Fibroblast of lung (primary cell): ENCODE data around the gene EIF5A2. TPM values are rescaled to one million over a fixed set of nuclear protein-coding genes. Genes with fewer than 3 reads are reported as not detected.
"Not testable (repeated sequence)": the region's sequence is repeated elsewhere in the genome, so short reads cannot be mapped to it uniquely, and the experiment has no call there.

Source experiments
- DNase-seq, 2 donors: peaks; one replicate each; pipeline versions ENCODE4 v3.0.0 to v3.0.0-alpha.2; 2010; ENCODE audit warnings: low read depth in 2 of 2
- H2AFZ ChIP-seq: 2 replicates; pipeline ENCODE4 v1.5.1; 2012; ENCODE audit warnings: low read length, control low read depth, inconsistent platforms
- H3K27ac ChIP-seq: 2 replicates; pipeline ENCODE4 v1.5.1; 2011; ENCODE audit warnings: low read length, control low read depth; ENCODE audit not compliant: insufficient read depth
- H3K27me3 ChIP-seq: 2 replicates; pipeline ENCODE4 v1.5.1; 2011; ENCODE audit warnings: mild to moderate bottlenecking, low read length; ENCODE audit not compliant: control insufficient read depth, insufficient read depth
- H3K36me3 ChIP-seq: 2 replicates; pipeline ENCODE4 v1.5.1; 2011; ENCODE audit warnings: low read length; ENCODE audit not compliant: control insufficient read depth, insufficient read depth
- H3K4me1 ChIP-seq: 2 replicates; pipeline ENCODE4 v1.5.1; 2011; ENCODE audit warnings: low read length; ENCODE audit not compliant: control insufficient read depth, insufficient read depth; ENCODE audit errors: extremely low read depth
- H3K4me2 ChIP-seq: 2 replicates; pipeline ENCODE4 v1.5.1; 2011; ENCODE audit warnings: low read length, control low read depth; ENCODE audit not compliant: insufficient read depth; ENCODE audit errors: extremely low read depth
- H3K4me3 ChIP-seq, 4 experiments: fragments of 200-600 bp in 1 of 4; sonication (generic) in 1 of 4; replicated peaks in 1 of 4; 2 replicates each; pipeline ENCODE4 v1.5.1; 2011 to 2016; ENCODE audit warnings: low read length in 4 of 4, low read depth in 3 of 4, mild to moderate bottlenecking in 3 of 4, control low read depth in 2 of 4, inconsistent platforms in 1 of 4, mixed read lengths in 1 of 4; ENCODE audit not compliant: insufficient read depth in 1 of 4; ENCODE audit errors: control extremely low read depth in 1 of 4
- H3K79me2 ChIP-seq: 2 replicates; pipeline ENCODE4 v1.5.1; 2012; ENCODE audit warnings: mild to moderate bottlenecking, low read length, inconsistent platforms; ENCODE audit not compliant: control insufficient read depth, insufficient read depth
- H3K9ac ChIP-seq: 2 replicates; pipeline ENCODE4 v1.5.1; 2011; ENCODE audit warnings: mild to moderate bottlenecking, low read length, control low read depth; ENCODE audit not compliant: insufficient read depth
- H3K9me3 ChIP-seq: 2 replicates; pipeline ENCODE4 v1.5.1; 2012; ENCODE audit warnings: low read depth, low read length; ENCODE audit not compliant: control insufficient read depth, insufficient read depth
- H4K20me1 ChIP-seq: 2 replicates; pipeline ENCODE4 v1.5.1; 2011; ENCODE audit warnings: low read length; ENCODE audit not compliant: control insufficient read depth, insufficient read depth; ENCODE audit errors: extremely low read depth
- EZH2 ChIP-seq: IDR thresholded peaks from 2 replicates; pipeline ENCODE4 v1.5.1; 2012; ENCODE audit warnings: low read length, control low read depth, mild to moderate bottlenecking; ENCODE audit errors: missing control alignments
- polyA plus RNA-seq, 2 donors: library from polyadenylated mRNA; depleted of rRNA in 1 of 2; stranded (reverse) in 1 of 2; unstranded in 1 of 2; fragments of >200 nt; gene quantifications; 2 replicates each; pipeline ENCODE4 v1.2.1, GENCODE V29; 2011 to 2012; ENCODE audit warnings: missing spikeins in 1 of 2
- total RNA-seq: library from RNA; depleted of rRNA; stranded (reverse); fragments of >200 nt; gene quantifications from 2 replicates; pipeline ENCODE4 v1.2.1, GENCODE V29; 2014
- TF ChIP-seq, protein P1 (sequence below), 2 donors: IDR thresholded peaks in 1 of 2; conservative IDR thresholded peaks in 1 of 2; 1 replicate in 1 of 2; 2 replicates in 1 of 2; pipeline ENCODE4 v1.5.1; 2011 to 2012; ENCODE audit warnings: low read length in 2 of 2, control low read depth in 1 of 2, inconsistent platforms in 1 of 2, low read depth in 1 of 2, mild to moderate bottlenecking in 1 of 2

The EIF5A2 gene
- total and polyA plus RNA-seq, 2 donors (not counting 1 experiment from before 2014, with no cell fraction given): 14.7 to 27.9 TPM

DNA sequence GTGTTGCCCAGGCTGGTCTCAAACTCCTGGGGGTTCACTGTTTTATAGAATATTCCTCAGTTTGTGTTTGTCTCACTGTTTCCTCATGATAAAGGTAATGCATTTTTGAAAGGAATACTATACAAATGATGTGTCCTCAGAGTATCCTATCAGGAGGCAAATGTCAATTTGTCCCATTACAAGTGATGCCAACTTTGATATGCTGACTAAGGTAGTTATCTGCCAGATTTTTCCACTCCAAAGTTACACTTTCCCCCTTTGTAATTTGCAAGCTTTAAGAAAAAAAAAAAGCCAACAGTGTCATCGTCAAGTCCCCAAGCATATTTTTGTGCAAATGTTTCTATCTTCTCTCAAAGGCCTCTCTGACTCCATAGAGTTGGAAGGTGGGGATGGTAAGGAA, 9.0 kb downstream of the EIF5A2 start:
- Histone ChIP-seq H3K36me3 (peaks cover 1% of the 10 kb centered on the region), H4K20me1 (no peaks in the 10 kb centered on the region), H3K79me2 (peaks cover 1% of the 10 kb centered on the region), H3K27ac (no peak overlapping the region), H3K4me3 (no peak overlapping the region), H3K27me3 (no peaks in the 10 kb centered on the region), H3K9ac (no peak overlapping the region), H3K4me2 (no peak overlapping the region), H2AFZ (no peak overlapping the region), H3K4me1 (no peaks in the 10 kb centered on the region), H3K9me3 (no peaks in the 10 kb centered on the region)
- no peak for TF ChIP-seq EZH2
- TF ChIP-seq, protein P1, sequence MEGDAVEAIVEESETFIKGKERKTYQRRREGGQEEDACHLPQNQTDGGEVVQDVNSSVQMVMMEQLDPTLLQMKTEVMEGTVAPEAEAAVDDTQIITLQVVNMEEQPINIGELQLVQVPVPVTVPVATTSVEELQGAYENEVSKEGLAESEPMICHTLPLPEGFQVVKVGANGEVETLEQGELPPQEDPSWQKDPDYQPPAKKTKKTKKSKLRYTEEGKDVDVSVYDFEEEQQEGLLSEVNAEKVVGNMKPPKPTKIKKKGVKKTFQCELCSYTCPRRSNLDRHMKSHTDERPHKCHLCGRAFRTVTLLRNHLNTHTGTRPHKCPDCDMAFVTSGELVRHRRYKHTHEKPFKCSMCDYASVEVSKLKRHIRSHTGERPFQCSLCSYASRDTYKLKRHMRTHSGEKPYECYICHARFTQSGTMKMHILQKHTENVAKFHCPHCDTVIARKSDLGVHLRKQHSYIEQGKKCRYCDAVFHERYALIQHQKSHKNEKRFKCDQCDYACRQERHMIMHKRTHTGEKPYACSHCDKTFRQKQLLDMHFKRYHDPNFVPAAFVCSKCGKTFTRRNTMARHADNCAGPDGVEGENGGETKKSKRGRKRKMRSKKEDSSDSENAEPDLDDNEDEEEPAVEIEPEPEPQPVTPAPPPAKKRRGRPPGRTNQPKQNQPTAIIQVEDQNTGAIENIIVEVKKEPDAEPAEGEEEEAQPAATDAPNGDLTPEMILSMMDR (conservative IDR thresholded peaks at IDR 0.05 in 1 of 2, IDR thresholded peaks at IDR 0.05 in 1 of 2; ENCODE audit: low read depth in 1 of 2, low read length in 2 of 2): no peak
- no peak for DNase-seq

- Histone ChIP-seq H4K20me1 (no peaks in the 10 kb centered on the region), H2AFZ (no peak overlapping the region)
Observed at GRCh38 chr3:170897978-170898377, 10.5 kb downstream of the EIF5A2 start.

DNA sequence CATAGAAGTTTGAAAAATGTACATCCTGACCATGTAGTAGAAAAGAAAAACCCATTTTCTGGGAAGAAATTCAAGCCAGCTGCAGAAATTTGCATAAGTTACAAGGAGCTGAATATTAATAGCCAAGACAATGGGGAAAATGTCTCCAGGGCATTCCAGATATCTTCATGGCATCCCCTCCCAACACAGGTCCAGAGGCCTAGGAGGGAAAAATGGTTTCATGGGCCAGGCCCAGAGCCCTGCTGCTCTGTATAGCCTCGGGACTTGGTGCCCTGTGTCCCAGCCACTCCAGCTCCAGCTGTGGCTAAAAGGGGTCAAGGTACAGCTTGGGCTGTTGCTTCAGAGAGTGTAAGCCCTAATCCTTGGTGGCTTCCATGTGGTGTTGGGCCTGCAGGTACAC, 11.2 kb downstream of the EIF5A2 start:
- H3K9ac ChIP-seq, H3K27ac ChIP-seq, DNase-seq: not testable (repeated sequence)

More at GRCh38 chr3:170897978-170898377, 10.5 kb downstream of the EIF5A2 start:
- no peak overlapping the region for H3K9ac ChIP-seq
- H3K79me2 ChIP-seq: no peaks in the 10 kb centered on the region
- H3K27me3 ChIP-seq: no peaks in the 10 kb centered on the region
- no peaks in the 10 kb centered on the region for H3K36me3 ChIP-seq
- no peaks in the 10 kb centered on the region for H3K9me3 ChIP-seq
- TF ChIP-seq, protein P1 (conservative IDR thresholded peaks at IDR 0.05 in 1 of 2, IDR thresholded peaks at IDR 0.05 in 1 of 2; ENCODE audit: low read depth in 1 of 2, low read length in 2 of 2): no peak
- TF ChIP-seq EZH2: no peak
- no peak overlapping the region for H3K27ac ChIP-seq
- no peak for DNase-seq
- no peak overlapping the region for H3K4me2 ChIP-seq
- no peak overlapping the region for H3K4me3 ChIP-seq
- no peaks in the 10 kb centered on the region for H3K4me1 ChIP-seq

More for the DNA sequence above, 11.2 kb downstream of the EIF5A2 start:
- H4K20me1 ChIP-seq, H3K4me3 ChIP-seq, H2AFZ ChIP-seq, H3K4me2 ChIP-seq, H3K27me3 ChIP-seq, H3K4me1 ChIP-seq, H3K9me3 ChIP-seq, H3K79me2 ChIP-seq, H3K36me3 ChIP-seq: not testable (repeated sequence)
